OCI-M2 (cell line): Measurements from ENCODE around the gene MED12.
"Not testable (repeated sequence)": the region's sequence is repeated elsewhere in the genome, so short reads cannot be mapped to it uniquely, and the experiment has no call there.

Experiments used
- DNase-seq: peaks from one replicate; lab custom pipeline; 2025; ENCODE audit not compliant: unreplicated experiment; lab: John Stamatoyannopoulos, UW

Gene MED12

GRCh38 chrX:71160475-71160874 lies 42.1 kb downstream of the MED12 start:
- DNase-seq, result no peak

GRCh38 chrX:71162981-71163380 lies 44.6 kb downstream of the MED12 start:
- no peak for DNase-seq

- DNase-seq, result no peak
Observed at GRCh38 chrX:71164071-71164470, 45.7 kb downstream of the MED12 start.

GRCh38 chrX:71166461-71166860 lies 48.1 kb downstream of the MED12 start:
- DNase-seq, result no peak

- DNase-seq, result no peak
Observed at GRCh38 chrX:71167031-71167781, 48.8 kb downstream of the MED12 start.

GRCh38 chrX:71168134-71168533 lies 49.7 kb downstream of the MED12 start:
- no peak for DNase-seq

GRCh38 chrX:71169586-71169985 lies 51.2 kb downstream of the MED12 start:
- no peak for DNase-seq

- no peak for DNase-seq
Observed at GRCh38 chrX:71170660-71171059, 52.3 kb downstream of the MED12 start.

- no peak for DNase-seq
Observed at GRCh38 chrX:71171110-71171801, 52.9 kb downstream of the MED12 start.

- no peak for DNase-seq
Observed at GRCh38 chrX:71173440-71173839, 55.0 kb downstream of the MED12 start.

GRCh38 chrX:71174795-71175194 lies 56.4 kb downstream of the MED12 start:
- DNase-seq, result no peak

GRCh38 chrX:71175531-71175930 lies 57.1 kb downstream of the MED12 start:
- DNase-seq, result no peak

GRCh38 chrX:71177327-71177726 lies 58.9 kb downstream of the MED12 start:
- DNase-seq, result no peak

GRCh38 chrX:71178908-71179307 lies 60.5 kb downstream of the MED12 start:
- peak; percentile 22 for DNase-seq

GRCh38 chrX:71180579-71181265 lies 62.3 kb downstream of the MED12 start:
- DNase-seq, result not testable (repeated sequence)

GRCh38 chrX:71181558-71181909 lies 63.1 kb downstream of the MED12 start:
- peak; percentile 91 for DNase-seq

- peak; percentile 91 for DNase-seq
Observed at GRCh38 chrX:71181910-71182799, 63.8 kb downstream of the MED12 start.

GRCh38 chrX:71182871-71183270 lies 64.5 kb downstream of the MED12 start:
- DNase-seq, result no peak

GRCh38 chrX:71183341-71183740 lies 64.9 kb downstream of the MED12 start:
- DNase-seq, result no peak

- no peak for DNase-seq
Observed at GRCh38 chrX:71184092-71184491, 65.7 kb downstream of the MED12 start.
